ENCODE results near the gene TEX14. TPM values are rescaled to one million over a fixed set of nuclear protein-coding genes. Genes with fewer than 3 reads are reported as not detected.

The TEX14 gene
- polyA plus RNA-seq, 3 donors, result 0.25 TPM; not detected in 2

GRCh38 chr17:58706351-58707140 is 14.7 kb upstream of the TEX14 start:
- TF ChIP-seq, protein P1, sequence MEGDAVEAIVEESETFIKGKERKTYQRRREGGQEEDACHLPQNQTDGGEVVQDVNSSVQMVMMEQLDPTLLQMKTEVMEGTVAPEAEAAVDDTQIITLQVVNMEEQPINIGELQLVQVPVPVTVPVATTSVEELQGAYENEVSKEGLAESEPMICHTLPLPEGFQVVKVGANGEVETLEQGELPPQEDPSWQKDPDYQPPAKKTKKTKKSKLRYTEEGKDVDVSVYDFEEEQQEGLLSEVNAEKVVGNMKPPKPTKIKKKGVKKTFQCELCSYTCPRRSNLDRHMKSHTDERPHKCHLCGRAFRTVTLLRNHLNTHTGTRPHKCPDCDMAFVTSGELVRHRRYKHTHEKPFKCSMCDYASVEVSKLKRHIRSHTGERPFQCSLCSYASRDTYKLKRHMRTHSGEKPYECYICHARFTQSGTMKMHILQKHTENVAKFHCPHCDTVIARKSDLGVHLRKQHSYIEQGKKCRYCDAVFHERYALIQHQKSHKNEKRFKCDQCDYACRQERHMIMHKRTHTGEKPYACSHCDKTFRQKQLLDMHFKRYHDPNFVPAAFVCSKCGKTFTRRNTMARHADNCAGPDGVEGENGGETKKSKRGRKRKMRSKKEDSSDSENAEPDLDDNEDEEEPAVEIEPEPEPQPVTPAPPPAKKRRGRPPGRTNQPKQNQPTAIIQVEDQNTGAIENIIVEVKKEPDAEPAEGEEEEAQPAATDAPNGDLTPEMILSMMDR (IDR thresholded peaks at IDR 0.05), result no peak
- H3K27ac Mint-ChIP-seq, result peak overlapping the region in 1 of 7 donors; percentile 55
- Histone ChIP-seq H4K20me1 (ENCODE audit: insufficient read depth, low read length) (no peaks in the 10 kb centered on the region), H3K27me3 (ENCODE audit: control insufficient read depth in 2 of 2, insufficient read depth in 2 of 2, low read length in 2 of 2) (no peaks in the 10 kb centered on the region), H3K36me3 (replicated peaks in 1 of 2; ENCODE audit: control insufficient read depth in 1 of 2, insufficient read depth in 2 of 2, low read length in 2 of 2) (peaks cover 4 to 14% of the 10 kb centered on the region in 2 donors), H3K4me3 (replicated peaks in 1 of 3; ENCODE audit: low read depth in 2 of 3, low read length in 3 of 3) (no peak overlapping the region), H3K9ac (ENCODE audit: insufficient read depth, low read length, poor library complexity, severe bottlenecking) (no peak overlapping the region), H3K9me3 (replicated peaks in 1 of 2; ENCODE audit: control insufficient read depth in 1 of 2, insufficient read depth in 1 of 2, low read length in 2 of 2) (no peaks in the 10 kb centered on the region), H3K4me1 (ENCODE audit: control insufficient read depth in 1 of 2, insufficient read depth in 2 of 2, low read length in 2 of 2) (no peaks in the 10 kb centered on the region), H3K27ac (ENCODE audit: low read depth in 1 of 2, low read length in 2 of 2) (no peak overlapping the region), H3K4me2 (replicated peaks; ENCODE audit: extremely low read depth, low read length, poor library complexity, severe bottlenecking) (no peak overlapping the region), H3K79me2 (ENCODE audit: insufficient read depth, low read length) (no peaks in the 10 kb centered on the region), H2AFZ (ENCODE audit: insufficient read depth, low read depth, low read length, poor library complexity, severe bottlenecking) (no peak overlapping the region)
- no peaks in the 10 kb centered on the region for H3K9me3 Mint-ChIP-seq
- H3K36me3 Mint-ChIP-seq, result peaks cover 21 to 33% of the 10 kb centered on the region in 2 donors
- no CpG with 5 or more reads among the region's 3 CpGs for WGBS (ENCODE audit: insufficient coverage)
- no peaks in the 10 kb centered on the region for H3K27me3 Mint-ChIP-seq (ENCODE audit: low read depth in 3 of 3)
- no peak for DNase-seq
- H3K4me1 Mint-ChIP-seq, result peaks cover 2% of the 10 kb centered on the region
- intact Hi-C loops (cut with micrococcal nuclease), result no loop called here
- no peak overlapping the region for H3K4me3 Mint-ChIP-seq

DNA sequence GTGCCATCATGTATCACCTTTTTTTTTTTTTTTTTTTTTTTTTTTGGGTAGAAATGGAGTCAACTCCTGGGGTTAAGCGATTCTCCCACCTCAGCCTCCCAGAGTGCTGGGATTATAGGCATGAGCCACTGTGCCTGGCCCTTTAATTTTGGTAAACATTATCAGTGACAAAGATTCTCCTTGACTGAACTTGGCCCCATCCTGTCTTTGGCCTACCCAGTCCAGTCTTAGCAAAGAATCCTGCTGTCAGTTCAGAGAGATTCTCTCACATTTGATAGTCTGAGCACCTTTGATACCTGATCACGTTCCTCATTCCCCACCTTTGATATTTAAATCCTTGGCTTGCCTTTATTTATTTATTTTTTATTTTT is 12.1 kb upstream of the TEX14 start:
- no peak overlapping the region for H3K4me2 ChIP-seq (replicated peaks; ENCODE audit: extremely low read depth, low read length, poor library complexity, severe bottlenecking)
- no peak overlapping the region for H3K4me3 Mint-ChIP-seq
- peaks cover 2% of the 10 kb centered on the region for H3K4me1 Mint-ChIP-seq
- no peaks in the 10 kb centered on the region for H3K27me3 ChIP-seq (ENCODE audit: control insufficient read depth in 2 of 2, insufficient read depth in 2 of 2, low read length in 2 of 2)
- no peaks in the 10 kb centered on the region for H3K4me1 ChIP-seq (ENCODE audit: control insufficient read depth in 1 of 2, insufficient read depth in 2 of 2, low read length in 2 of 2)
- H3K9ac ChIP-seq (ENCODE audit: insufficient read depth, low read length, poor library complexity, severe bottlenecking), result no peak overlapping the region
- no peaks in the 10 kb centered on the region for H3K79me2 ChIP-seq (ENCODE audit: insufficient read depth, low read length)
- no peaks in the 10 kb centered on the region for H3K27me3 Mint-ChIP-seq (ENCODE audit: low read depth in 3 of 3)
- no peaks in the 10 kb centered on the region for H3K9me3 Mint-ChIP-seq
- H3K36me3 ChIP-seq (replicated peaks in 1 of 2; ENCODE audit: control insufficient read depth in 1 of 2, insufficient read depth in 2 of 2, low read length in 2 of 2), result peaks cover 2 to 10% of the 10 kb centered on the region in 2 donors
- H3K9me3 ChIP-seq (replicated peaks in 1 of 2; ENCODE audit: control insufficient read depth in 1 of 2, insufficient read depth in 1 of 2, low read length in 2 of 2), result no peaks in the 10 kb centered on the region
- H3K36me3 Mint-ChIP-seq, result peaks cover 21 to 44% of the 10 kb centered on the region in 2 donors
- intact Hi-C loops (cut with micrococcal nuclease), result no loop called here
- peak overlapping the region in 1 of 7 donors; percentile 70 for H3K27ac Mint-ChIP-seq
- no peak overlapping the region for H3K27ac ChIP-seq (ENCODE audit: low read depth in 1 of 2, low read length in 2 of 2)
- H3K4me3 ChIP-seq (replicated peaks in 1 of 3; ENCODE audit: low read depth in 2 of 3, low read length in 3 of 3), result no peak overlapping the region
- DNase-seq, result no peak
- no peak overlapping the region for H2AFZ ChIP-seq (ENCODE audit: insufficient read depth, low read depth, low read length, poor library complexity, severe bottlenecking)
- no peaks in the 10 kb centered on the region for H4K20me1 ChIP-seq (ENCODE audit: insufficient read depth, low read length)
- WGBS (ENCODE audit: insufficient coverage), result 100% methylated on average over 1 of the region's 2 CpGs
- TF ChIP-seq, protein P1 (IDR thresholded peaks at IDR 0.05), result no peak
